GM21825 (cell line): ENCODE results near the gene INTS3.
"Not testable (repeated sequence)": the region's sequence is repeated elsewhere in the genome, so short reads cannot be mapped to it uniquely, and the experiment has no call there.

Experiments
- ATAC-seq: cut with Tn5 transposase; IDR thresholded peaks from one replicate; pipeline ENCODE4 v1.9.1; 2021; ENCODE audit warnings: mild to moderate bottlenecking, moderate library complexity; ENCODE audit not compliant: unreplicated experiment

The INTS3 gene

DNA sequence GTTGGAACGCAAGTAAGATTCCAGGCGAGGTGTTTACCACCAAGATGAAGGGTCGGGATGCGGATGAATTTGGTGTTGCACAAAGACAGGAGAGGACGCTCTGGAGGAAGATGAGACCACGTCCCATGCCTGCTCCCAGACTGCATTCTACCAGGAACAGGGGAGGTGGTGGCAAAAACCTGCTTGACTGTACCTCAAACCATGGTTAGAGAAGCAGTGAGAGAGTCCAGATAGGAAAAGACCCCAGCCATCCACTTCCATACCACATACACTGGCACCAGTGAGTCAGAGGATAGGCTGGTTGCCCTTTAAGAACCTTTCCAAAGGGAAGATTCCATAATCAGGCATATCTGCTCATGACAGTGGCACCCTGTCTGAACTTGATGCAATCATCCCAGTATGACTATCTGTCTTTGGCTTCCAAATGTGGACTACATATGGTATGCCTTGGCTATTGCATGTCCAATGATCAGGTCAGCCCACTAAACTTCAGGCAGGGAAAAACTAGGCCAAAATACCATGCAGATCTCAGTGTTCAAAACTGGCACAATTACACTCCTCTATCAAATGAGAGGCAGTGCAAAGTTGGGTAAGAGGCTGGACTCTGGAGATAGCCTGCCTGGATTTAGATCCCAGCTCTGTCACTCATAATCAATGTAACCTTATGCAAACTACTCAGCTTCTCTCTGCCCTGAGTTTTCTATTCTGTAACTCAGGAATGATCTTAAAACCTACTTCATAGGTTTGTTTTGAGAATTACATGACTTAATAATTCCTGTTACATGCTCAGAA lies 28.7 kb upstream of the INTS3 start:
- ATAC-seq = no peak

DNA sequence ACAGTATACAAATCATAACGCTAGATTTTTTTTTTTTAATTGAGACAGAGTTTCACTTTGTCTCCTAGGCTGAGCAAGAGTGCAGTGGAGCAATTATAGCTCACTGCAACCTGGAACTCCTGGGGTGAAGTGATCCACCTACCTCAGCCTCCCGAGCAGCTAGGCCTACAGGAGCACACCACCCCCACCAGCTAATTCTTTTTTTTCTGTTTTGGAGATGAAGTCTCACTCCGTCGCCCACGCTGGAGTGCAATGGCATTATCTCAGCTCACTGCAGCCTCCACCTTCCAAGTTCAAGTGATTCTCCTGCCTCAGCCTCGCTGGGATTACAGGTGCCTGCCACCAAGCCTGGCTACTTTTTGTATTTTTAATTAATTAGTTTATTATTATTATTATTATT lies 28.1 kb upstream of the INTS3 start:
- no peak for ATAC-seq

DNA sequence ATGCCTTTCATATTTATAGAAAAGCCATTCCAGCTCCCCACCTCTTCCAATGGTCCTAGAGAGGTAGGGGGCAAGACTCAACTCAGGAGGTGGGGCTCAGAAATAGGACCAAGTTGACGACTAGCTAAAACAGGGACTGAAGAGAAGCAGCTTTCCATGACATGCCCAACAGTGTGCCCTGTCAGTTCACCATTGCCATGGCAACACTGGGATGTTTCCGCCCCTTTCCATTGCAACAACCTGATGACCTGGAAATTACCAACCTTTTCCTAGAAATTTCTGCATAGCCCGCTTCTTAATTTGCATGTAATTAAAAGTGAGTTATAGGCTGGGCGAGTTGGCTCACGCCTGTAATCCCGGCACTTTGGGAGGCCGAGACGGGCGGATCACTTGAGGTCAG lies 22.4 kb upstream of the INTS3 start:
- no peak for ATAC-seq

DNA sequence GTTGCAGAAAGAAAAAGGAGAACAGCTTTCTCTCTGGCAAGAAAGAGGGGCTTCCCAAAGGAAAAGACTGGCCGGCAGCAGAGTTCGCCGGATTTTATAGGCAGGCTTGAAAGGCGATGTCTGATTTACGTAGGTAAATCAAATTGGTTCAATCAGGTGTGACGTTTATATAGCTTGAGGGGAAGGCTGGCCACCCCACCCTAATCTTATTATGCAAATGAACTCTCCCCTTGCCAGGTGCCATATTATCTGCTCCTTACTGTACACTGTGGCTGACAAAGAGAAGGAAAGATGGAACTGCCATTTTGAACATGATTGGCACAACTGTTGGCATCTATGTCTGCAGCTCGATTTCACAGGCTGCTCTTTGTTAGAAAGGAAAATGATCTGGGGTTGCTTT lies 16.8 kb upstream of the INTS3 start:
- ATAC-seq = no peak

DNA sequence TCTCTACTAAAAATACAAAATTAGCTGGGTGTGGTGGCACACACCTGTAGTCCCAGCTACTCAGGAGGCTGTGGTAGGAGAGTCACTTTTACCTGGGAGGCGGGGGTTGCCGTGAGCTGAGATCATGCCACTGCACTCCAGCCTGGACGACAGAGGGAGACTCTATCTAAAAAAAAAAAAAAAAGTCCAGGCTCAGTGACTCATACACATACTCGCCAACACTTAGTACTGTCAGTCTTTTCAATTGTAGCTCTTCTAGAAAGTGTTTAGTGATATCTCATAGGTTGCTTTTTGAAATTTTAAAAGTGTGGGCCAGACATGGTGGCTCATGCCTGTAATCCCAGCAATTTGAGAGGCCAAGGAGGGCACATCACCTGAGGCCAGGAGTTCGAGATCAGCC lies 11.6 kb upstream of the INTS3 start:
- not testable (repeated sequence) for ATAC-seq

DNA sequence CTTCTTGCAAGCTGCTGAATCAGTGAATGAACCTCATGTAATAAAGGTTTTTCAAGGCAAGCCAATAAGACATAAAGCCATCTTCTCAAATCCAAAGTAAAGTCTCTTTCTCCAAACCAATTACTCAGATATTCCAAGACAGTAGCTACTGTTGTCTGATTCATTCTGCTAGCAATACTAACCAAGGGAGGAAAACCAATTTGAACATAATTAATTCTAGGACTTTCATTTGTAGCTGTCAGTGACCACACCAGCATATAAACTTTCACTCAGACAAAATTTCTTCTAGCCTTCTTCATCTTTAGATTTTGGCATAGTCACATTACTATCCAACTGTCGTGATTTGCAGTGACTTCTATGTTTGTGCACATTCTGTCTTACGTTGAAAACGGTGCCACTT lies 10.5 kb upstream of the INTS3 start:
- ATAC-seq = no peak

DNA sequence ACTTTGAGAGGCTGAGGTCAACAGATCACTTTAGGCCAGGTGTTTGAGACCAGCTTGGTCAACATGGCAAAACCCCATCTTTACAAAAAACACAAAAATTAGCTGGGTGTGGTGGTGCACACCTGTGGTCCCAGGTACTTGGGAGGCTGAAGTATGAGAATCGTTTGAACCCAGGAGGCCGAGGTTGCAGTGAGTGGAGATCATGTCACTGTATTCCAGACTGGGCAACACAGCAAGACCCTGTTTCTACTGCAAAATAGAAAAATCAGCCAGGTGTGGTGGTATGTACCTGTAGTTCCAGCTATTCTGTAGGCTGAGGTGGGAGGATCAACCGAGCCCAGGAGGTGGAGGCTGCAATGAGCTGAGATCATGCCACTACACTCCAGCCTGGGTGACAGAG lies 4.2 kb upstream of the INTS3 start:
- no peak for ATAC-seq

DNA sequence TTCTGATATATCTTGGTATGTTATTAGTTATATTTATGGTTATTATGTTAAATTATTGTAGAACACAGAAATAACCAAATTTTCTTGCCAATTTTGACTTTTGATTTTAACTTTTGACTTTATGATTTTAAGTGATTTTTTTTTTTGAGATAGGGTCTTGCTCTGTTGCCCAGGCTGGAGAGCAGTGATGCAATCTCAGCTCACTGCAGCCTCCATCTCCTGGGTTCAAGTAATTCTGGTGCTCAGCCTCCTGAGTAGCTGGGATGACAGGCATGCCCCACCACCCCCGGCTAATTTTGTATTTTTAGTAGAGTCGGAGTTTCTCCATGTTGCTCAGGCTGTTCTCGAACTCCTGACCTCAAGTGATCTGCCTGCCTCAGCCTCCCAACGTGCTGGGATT lies 3.2 kb upstream of the INTS3 start:
- ATAC-seq = not testable (repeated sequence)

DNA sequence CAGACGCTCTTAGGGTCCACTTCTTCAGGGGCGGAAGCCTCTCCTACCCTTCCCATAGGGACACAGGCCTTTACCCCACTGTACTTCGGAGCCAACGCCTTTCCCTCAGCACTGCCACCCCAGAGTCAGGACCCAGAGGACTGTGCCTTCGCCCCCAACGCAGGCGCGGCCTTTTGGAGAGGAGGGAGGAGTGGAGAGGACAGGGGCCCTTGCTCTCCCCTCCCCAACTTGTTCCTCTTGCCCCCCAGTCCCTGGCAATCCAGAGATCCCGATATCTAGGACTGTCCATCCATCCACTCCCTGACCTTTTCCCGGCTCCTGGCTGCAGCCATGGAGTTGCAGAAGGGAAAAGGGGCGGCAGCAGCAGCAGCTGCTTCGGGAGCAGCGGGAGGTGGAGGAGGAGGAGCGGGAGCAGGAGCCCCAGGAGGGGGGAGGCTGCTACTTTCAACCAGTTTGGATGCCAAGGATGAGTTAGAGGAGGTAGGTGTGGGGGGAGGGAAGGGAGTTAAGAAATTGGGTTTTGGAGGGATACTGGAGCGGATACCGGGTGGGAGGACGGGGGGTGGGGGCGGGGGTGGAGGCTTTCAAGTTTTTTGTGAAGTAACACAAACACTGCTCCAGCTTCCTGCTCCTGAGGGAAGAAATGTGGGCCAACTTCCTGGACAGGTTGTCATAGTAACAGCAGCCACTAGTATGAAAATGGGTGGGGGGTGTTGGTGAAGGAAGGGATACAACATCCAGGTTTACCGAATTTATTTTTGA lies 636 bp downstream of the INTS3 start:
- ATAC-seq = peak; percentile 1

DNA sequence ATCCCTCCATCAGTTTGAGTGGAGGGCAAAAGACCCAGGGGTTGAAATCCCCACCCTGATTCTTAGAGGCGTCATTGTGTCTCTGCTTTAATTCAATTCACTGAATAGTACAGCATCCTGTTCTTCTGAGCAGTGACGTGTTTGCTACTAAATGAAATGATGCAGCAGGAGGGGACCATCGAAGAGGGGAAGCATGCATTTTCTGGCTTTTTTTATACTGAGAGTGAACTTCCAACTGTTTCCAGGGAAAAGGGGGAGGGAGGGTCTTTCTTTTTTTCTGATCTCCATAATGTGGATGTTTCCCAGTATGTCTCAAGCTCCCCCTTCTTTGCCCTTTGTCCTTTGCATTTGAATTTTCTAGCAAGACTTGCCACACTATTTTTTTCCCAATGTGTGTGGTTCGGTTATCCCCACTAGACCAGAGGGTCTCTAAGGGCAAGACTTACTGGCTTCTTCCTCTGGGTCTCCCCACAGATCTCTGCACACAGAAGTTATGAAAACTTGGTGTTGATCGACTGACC lies 2.7 kb downstream of the INTS3 start:
- no peak for ATAC-seq

DNA sequence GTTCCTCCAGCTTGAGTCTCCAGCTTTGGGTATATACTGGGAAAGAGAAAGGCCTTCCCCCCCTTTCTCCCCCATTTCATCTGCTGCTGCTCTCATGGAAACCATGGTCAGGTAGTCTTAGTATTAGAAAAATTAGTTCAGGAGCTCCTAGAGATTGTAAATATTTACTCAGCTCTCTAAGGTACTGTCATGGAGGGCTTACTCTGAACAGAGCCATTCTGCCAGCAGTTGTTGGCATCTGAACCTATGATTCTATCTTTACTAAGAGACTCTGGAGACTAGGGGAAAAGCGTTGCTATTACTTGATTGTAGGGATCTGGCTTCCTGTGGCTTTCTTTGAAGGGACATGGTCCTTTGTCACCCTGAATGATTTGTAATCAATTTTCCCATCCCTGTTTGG lies 6.1 kb downstream of the INTS3 start:
- no peak for ATAC-seq

DNA sequence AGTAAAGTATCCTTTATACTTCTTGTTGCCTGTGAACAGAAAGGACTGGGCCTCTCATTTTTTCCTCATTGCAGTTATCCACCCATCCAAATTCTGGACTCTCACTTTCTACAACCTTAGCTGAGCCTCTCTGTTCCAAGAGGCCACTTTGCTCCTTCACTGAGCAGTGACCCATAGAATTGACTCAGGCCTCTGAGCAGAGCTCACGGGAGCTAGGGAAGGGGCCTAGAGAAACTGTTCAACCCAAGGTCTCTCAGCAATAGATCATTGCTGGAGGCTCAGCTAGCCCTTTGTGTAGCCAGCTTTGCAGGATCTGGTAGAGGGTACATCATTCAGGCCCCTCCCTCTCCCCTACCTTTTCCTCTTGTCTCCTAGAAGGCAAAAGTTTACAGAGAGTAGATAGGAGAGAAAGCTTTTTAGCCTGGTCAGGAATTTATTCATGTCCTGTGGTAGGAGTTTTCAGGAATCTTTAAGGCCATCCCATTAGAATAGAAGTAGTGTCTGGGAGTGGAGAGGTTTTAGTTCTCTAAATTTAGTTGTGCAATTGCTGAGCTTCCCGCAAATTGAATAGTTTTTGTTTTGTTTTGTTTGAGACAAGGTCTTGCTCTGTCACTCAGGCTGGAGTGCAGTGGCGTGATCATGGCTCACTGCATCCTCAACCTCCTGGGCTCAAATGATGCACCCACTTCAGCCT lies 6.7 kb downstream of the INTS3 start:
- no peak for ATAC-seq

DNA sequence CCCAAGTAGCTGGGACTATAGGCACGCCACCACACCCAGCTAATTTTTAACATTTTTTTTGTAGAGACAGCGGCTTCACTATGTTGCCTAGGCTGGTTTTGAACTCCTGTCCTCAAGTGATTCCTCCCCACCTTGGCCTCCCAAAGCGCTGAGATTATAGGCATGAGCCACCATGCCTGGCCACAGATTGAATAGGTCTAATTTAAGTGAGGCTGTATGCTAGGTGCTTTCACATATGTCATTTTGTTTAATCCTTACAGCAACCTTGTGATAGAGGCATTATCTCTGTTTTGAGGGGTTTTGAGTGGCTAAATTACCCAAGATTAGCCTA lies 7.2 kb downstream of the INTS3 start:
- ATAC-seq = no peak

DNA sequence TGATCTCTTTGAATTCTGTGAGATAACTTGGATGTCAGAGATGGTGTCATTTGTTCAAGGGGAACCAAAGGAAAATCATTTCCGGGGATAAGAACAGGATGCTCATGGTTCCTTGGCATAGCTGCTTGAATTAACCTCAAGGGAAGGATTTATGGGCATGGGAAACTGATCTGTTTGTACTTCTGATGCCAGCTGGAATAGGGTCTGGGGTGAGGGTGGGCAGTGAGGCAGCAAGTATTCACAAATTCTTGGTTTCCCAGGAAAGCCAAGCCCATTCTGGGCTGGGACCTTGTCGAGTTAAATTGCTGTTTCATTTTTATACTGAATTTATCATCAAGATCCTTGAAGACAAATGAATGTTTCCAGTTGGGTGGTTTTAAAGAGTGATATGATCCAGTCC lies 14.1 kb downstream of the INTS3 start:
- ATAC-seq = no peak

DNA sequence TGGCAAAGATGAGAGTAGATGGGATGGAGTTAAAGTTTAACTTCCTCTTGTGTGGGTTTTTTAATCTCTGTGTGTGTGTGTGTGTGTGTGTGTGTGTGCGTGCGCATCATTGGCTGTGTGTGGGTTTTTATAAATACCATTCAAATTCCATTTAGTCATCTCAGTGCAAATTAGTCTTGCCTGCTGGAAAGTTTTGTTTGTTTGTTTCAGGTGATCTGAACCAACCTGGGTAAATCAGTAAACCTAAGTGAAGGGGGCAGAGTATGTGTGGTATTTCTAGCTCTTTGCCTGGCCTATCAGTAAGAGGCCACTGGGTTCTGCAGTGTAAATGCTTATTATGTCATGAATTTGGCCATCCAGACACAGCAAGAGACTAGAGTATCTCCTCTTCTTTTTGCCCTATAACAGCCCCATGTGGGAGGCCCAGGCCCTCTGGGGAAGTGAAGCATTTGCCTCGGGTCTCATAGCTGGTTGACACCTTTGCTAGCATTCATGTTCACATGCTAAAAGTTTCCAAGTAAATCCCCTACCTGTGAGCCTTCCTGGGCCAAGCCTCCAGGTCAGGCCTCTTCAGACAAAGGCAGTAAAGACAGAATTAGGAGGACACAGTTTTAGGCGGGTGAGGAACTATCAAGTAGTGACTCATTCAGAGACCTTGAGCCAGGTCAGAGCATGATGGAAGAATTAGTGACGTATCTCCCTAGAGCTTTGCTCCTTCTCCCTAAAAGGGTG lies 14.7 kb downstream of the INTS3 start:
- peak; percentile 57 for ATAC-seq

DNA sequence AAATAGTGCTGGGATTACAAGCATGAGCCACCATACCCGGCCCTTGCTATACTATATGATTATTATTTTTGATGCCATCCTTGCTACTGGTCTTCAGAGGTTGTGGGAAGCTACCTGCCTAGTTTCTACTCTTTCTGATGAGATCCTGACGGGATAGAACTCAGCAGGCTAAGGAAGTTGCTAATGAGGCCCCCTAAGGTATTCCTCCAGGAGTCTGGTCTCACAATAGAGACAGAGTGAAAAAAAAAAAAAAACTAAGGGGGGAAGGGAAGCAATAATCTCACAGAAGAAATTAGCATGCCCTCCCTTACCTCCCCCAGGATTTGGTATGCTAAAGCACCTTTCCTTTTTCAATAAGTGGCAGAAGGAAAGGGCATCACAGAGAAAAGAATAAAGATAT lies 17.6 kb downstream of the INTS3 start:
- no peak for ATAC-seq

DNA sequence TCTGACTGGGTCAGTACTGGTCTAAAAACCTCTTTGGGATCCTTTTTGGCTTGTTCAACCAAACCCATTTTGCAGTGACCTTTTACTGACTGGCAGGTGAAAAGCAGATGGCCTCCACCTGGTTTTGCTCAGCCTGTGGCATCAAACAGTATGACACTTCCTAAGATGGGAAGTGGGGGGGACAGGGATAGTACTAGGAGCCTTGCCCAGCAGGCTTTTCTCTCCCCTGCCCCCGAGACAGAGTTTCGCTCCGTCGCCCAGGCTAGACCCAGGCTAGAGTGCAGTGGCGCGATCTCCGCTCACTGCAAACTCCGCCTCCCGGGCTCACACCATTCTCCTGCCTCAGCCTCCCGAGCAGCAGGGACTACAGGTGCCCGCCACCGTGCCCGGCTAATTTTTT lies 18.3 kb downstream of the INTS3 start:
- ATAC-seq = no peak

DNA sequence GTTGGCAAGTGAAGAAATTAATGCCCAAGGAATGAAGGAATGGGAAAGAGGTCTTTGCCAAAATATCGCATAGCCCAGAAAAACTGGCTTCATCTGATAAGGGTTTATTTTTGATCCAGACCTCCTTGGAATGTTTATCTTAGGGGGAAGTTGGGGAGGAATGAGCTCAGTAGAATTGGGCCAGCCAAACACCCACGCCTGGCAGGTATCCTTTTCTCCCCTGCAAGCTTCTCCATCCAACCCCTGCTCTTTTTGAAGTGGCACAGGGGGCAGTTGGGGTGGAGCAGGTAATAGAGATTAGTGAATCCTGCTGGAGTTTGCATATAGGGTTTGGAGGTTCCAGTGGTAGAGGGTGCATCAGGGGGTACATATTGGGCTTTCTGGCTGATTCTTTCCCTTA lies 21.1 kb downstream of the INTS3 start:
- ATAC-seq = no peak

DNA sequence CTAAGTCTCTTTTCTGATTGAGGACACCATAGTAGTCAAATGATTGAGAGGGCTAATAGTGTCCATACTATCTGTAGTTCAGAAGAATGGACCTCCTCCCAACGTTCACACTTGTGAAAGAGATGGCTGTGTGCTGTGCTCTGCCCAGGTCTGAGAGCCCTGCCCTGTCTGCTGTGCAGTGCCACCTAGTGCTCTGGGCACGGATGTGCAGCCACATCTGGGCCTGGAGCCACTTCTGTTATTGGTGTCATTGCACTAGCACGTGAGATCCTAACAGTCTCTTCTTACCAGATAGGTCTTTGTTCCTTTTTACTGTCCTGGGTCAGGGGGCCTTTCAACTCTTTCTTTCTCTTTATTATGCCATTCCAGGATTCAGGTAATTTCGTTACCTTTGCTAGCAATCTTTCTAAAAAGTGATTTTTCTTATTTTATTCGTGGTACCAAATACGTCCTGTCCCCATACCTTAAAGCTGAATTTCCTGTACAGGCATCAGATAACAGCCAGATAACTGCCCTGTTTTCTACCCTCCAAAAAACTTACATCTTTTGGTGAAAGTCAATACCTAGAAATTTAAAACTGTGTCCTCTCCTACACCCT lies 21.7 kb downstream of the INTS3 start:
- ATAC-seq = peak; percentile 61
